ENCODE measurements around the gene ANKRD40CL.

DNA sequence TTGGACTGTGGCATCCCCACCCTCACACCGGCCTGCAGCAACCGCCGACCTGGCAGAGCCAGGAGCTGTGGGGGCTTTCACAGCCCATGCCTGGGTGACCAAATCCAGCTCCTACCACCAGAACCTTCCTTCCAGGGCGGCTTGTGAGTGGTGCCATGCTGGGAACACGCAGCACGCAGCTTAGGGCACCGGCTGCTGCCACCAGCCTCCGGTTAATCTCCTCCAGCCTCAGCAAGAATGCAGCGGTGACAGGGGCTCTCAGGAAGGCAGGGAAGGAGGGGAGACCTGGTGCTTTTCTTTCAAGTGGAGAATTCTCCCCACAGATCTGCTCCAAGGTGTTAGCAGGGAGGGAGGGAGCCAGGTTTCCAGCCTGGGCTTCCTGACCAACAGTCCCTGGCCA, 32.3 kb upstream of the ANKRD40CL start:
- TF ChIP-seq EZH2phosphoT487 (IDR thresholded peaks at IDR 0.05; ENCODE audit: low read length), result no peak
- TF ChIP-seq, protein P1, sequence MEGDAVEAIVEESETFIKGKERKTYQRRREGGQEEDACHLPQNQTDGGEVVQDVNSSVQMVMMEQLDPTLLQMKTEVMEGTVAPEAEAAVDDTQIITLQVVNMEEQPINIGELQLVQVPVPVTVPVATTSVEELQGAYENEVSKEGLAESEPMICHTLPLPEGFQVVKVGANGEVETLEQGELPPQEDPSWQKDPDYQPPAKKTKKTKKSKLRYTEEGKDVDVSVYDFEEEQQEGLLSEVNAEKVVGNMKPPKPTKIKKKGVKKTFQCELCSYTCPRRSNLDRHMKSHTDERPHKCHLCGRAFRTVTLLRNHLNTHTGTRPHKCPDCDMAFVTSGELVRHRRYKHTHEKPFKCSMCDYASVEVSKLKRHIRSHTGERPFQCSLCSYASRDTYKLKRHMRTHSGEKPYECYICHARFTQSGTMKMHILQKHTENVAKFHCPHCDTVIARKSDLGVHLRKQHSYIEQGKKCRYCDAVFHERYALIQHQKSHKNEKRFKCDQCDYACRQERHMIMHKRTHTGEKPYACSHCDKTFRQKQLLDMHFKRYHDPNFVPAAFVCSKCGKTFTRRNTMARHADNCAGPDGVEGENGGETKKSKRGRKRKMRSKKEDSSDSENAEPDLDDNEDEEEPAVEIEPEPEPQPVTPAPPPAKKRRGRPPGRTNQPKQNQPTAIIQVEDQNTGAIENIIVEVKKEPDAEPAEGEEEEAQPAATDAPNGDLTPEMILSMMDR (IDR thresholded peaks at IDR 0.05; ENCODE audit: low read length), result no peak
- no peak for TF ChIP-seq EZH2 (optimal IDR thresholded peaks at IDR 0.05; ENCODE audit: low read depth, low read length)
